CD4-positive, alpha-beta T cell treated with Interleukin-1 beta for 1 hour (primary cell): Measurements from ENCODE around the gene CIAO2B.
A peak's percentile ranks its signal among the peaks of the same experiment; 100 is the strongest.
"Not testable (repeated sequence)": the region's sequence is repeated elsewhere in the genome, so short reads cannot be mapped to it uniquely, and the experiment has no call there.

Experiments used
- DNase-seq, 2 donors: peaks; one replicate each; pipeline ENCODE4 v3.0.0-alpha.2; 2020 to 2022

CIAO2B gene

DNA sequence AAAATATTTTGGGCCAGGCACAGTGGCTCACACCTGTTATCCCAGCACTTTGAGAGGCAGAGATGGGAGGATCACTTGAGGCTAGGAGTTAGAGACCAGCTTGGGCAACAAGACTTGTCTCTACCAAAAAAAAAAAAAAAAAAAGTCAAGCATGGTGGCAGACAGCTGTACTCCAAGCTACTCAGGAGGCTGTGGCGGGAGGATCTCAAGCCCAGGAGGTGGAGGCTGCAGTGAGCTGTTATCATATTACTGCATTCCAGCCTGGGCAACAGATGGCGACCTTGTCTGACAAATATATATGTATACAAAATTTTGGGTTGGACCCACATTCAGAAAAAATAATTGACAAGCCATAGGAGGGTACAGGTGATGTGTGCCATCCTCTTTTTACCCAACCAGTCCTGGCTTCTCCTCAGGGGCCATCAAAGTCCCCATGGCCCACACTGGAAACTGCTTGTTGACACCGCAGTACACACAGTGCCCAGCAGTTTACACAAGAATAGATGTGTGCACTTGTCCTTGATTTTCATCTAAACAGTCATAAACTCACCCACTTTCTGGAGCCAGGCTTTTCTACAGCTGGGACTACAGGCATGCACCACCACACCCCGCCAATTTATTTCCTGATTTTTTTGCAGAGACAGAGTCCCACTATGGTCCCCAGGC lies 2.8 kb upstream of the CIAO2B start:
- DNase-seq: no peak

DNA sequence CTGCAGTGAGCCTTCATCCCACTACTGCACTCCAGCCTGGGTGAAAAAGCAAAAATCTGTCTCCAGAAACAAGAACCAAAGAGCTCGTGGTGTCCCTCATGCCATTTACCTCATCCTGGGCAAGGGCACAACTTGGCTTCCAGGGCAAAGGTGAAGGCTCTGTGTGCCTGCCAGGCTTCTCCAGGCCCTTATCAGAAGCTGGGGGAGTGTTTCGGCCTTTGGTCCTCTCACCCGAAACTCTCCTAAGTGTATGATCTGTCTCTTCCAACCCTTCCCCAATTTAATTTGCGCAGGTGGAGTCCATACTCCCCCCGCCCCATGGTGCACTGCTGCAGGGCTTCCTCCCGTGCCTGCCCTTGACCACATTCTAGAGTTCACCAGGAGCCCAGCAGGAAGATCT lies 2.3 kb upstream of the CIAO2B start:
- DNase-seq: no peak

DNA sequence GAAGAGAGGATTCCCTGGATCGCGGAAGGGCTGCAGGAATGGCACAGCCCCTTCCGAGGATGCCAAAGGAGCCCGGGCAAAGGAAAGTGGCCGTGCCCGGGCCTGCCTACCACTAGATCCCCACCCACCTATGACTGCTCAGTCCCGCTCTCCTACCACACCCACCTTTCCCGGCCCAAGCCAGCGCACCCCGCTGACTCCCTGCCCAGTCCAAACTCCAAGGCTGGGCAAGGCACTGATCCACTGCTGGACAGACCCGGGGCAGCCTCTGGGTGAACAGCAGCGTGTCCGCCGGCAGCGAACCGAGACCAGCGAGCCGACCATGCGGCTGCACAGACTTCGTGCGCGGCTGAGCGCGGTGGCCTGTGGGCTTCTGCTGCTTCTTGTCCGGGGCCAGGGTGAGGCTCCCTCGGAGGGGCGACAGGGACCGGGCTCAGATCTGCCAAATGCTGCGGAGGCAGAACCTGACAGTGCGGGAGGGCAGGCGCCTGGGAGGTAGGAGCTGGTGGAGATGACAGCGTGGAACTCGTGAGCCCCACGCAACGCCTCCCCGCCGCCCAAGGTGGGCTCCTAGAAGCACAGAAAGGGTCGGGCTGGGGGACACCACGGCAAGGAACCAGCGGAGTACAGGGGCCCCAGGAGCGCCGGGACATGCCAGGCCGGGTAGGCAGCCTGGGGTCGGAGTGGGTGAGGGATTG lies 1.3 kb upstream of the CIAO2B start, which contains the start of gene CES2:
TSS of gene CES2 (plus strand) at position 203 of the 698 bp plus-strand sequence. CDS start at position 323, 120 bp downstream.
- no peak for DNase-seq

- DNase-seq: not testable (repeated sequence)
These were observed 674 bp upstream of the CIAO2B start for GRCh38 chr16:66934839-66935313.

DNA sequence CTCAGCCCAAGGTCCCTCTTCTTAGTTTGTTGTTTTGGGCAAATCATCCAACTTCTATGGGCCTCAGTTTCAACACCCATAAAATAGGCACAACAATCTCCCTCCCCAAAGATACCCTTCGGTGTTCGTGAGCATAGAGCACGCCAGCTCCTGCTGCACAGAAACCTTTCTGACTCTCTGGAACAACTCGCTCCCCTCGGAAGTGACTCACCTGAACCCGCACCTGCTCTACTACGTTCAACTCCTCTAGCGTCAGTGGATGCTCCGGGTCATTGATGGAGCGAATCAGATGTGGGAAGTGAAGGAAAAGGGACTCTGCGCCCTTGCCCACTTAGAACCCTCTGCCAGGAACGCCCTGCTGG lies 445 bp downstream of the CIAO2B start:
- DNase-seq: no peak

- DNase-seq: no peak
These were observed 2.1 kb downstream of the CIAO2B start for GRCh38 chr16:66932076-66932475.

DNA sequence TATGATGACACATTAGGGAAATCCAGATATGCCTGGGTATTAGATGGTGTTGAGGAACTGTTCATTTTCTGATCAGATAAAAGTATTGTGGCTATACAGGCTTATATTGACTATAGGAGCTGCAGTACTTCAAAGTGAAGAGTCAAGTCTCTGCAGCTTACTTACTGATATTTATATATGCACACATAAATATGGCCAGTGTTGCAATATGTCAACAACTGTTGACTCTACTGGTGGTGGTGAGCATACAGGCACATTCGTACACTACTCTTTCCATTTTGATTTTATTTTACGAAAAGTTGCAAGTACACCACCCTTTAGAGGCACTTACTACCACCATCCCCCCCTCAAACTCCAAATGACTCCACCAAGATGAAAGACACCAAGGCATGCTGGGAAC lies 2.5 kb downstream of the CIAO2B start:
- DNase-seq: no peak

GRCh38 chr16:66930189-66930588 lies 4.0 kb downstream of the CIAO2B start:
- no peak for DNase-seq

GRCh38 chr16:66928702-66929388 lies 5.4 kb downstream of the CIAO2B start:
- DNase-seq: peak; percentile 17 to 30

DNA sequence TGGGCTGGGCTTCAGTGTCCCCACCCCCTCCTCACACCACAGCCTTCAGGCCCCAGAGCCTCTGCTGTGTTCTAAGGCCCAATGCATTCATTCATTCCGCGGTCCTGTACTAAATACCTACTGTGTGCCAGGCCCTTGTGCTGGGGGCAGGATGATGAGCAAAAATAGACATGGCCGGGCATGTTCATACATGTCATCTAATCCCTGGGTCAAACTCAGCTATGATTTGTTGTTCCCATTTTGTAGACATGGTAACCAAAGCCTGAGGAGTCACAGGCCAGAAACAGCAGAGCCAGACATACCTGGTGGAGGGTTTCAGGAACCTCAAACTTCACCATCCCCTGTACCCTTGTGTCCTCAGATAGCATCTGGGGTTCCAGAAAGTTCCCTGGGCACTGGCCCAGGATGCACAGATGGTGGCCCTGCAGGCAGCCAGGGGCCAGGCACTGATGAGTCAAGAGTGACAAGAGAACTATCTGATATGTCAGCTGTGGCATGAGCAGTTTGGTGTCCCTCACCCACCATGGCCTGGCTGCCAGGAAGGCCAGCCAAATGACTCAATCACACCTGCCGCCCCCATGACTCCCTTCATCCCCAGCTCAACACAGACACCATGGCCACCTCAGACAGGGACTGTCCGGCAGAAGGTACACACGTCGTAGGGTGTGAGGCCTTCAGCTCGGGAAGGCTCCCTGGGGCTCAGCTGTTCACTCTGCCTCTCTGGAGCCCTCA lies 6.1 kb downstream of the CIAO2B start:
- no peak for DNase-seq

GRCh38 chr16:66926961-66927436 lies 7.2 kb downstream of the CIAO2B start:
- DNase-seq: peak in 1 of 2 donors; percentile 22

GRCh38 chr16:66926171-66926947 lies 7.8 kb downstream of the CIAO2B start:
- DNase-seq: no peak

DNA sequence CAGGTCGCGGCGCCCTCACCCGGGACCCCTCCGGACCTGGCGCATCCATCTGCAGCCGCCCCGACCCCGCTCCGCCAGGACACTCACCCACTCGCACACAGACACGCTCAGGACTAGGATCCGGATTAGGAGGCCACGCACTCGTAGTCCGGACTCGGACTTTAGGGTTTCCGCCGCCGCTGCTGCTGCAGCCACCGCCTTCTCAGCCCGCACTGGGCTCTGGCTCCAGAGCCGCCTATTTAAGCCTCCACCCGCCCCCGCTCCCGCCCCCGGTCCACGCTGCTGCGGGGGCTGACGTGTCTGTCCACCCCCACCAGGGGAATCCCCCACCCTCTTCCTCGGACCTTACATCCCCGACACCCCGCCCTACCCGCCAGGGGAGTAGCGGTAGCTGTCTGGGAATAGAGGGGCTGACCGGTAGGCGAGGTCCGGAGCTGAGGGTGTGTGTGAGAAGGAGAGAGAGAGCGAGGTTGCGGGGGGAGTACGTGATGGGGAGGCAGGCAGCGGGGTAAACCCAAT lies 8.8 kb downstream of the CIAO2B start, which contains the start of gene RRAD:
TSS of gene RRAD (minus strand) at position 214 of the 519 bp plus-strand sequence. CDS start 356 bp downstream, outside the sequence.
- DNase-seq: peak; percentile 22 to 46

- DNase-seq: peak; percentile 30 to 32
These were observed 9.5 kb downstream of the CIAO2B start for GRCh38 chr16:66924527-66925321.

DNA sequence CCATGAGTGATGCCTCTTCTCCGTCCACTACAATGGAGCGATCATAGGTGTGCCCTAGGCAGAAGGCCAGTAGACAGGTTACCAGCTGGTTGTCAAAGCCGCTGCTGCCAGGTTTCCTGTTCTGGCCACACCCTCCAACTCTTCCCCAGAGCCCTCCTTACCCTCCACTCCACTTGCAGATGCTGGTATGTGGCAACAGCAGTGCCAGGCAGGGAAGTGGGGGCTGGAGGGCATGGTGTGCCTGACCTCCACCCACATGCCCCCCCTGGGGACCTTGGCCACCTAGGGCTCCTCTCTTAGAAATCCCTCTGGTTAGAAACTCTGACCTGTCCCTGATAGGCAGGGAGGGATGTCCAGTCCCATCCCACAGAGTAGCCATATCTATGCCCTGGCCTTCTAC lies 10.3 kb downstream of the CIAO2B start:
- DNase-seq: no peak

DNA sequence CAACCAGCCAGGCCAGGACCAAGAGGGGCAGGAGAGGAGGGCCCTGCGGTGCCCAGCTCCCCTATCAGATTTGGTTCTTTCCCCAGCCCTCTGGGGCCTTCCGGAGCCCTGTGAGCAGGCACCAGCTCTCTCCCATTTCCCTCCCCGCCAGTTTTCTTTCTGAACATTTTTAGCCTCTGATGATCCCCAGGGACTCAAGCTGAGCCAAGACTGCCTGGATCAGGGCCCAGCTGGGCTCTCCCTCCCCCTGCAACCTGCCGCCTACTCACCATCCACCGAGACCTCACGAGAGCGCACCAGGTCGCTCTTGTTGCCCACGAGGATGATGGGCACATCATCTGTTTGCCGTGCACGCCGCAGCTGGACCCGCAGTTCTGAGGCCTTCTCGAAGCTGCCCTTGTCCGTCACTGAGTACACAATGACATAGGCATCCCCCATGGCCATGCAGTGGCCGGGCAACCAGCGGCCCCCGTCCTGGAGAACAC lies 10.9 kb downstream of the CIAO2B start:
- DNase-seq: no peak

DNA sequence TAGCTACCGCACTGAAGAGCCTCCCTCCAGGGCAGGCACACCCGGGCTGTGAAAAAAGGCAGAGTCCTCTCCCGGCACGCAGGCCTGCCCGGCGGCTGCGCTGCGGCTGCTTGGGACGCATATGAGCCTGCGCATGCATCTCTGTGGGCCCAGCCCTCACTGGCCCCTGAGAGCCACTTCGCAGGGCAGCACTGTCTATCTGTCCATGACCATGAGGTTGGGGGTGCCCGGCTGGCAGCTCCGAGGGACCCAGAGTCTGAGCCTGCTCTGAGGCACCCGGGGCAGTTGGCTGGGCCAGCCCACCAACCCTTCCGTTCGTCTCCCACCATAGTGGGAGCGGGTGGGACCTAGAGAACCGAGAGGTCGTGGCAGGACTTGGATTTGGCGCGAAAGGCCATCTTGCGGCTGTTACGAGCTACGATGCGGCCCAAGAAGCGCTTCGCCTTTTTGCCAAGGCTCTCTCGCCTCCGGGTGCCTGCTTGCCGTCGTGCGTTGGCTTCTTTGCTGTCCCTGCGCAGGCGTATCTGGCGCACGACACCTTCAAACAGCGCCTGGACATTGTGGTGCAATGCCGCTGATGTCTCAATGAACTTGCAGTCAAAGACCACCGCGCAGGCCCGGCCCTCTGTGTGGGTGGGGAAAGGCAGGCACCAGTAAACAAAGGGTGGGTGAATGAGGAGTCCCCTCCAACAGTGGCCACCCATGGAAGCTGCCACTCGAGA lies 12.3 kb downstream of the CIAO2B start:
- DNase-seq: no peak

GRCh38 chr16:66920924-66921680 lies 13.1 kb downstream of the CIAO2B start:
- DNase-seq: no peak

DNA sequence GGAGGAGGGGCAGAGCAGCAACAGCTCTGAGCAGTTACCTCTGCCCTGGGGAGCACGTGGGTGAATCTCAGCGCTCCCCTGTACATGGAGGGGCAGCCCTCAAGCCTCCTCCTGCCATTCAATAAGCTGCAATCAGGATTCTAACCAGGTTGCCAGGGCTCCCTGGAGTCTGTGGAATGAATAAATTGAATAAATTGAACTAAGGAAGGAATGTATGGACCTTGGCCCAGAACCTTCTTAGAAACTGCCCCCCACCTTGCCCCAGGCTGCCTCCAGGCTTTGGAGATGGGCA lies 14.0 kb downstream of the CIAO2B start:
- no peak for DNase-seq
